HG03521 (cell line): ENCODE data around the gene GABRR1.
"Not testable (repeated sequence)": the region's sequence is repeated elsewhere in the genome, so short reads cannot be mapped to it uniquely, and the experiment has no call there.

Source experiments
- ATAC-seq: cut with Tn5 transposase; IDR thresholded peaks from one replicate; pipeline ENCODE4 v1.9.1; 2021; ENCODE audit warnings: mild to moderate bottlenecking, moderate library complexity; ENCODE audit not compliant: unreplicated experiment

Gene GABRR1

GRCh38 chr6:89161326-89162046, 55.7 kb downstream of the GABRR1 start:
- ATAC-seq: no peak

GRCh38 chr6:89160331-89161092, 56.6 kb downstream of the GABRR1 start:
- no peak for ATAC-seq

GRCh38 chr6:89154131-89154530, 63.0 kb downstream of the GABRR1 start:
- ATAC-seq: no peak

GRCh38 chr6:89148016-89148750, 69.0 kb downstream of the GABRR1 start:
- ATAC-seq: no peak

- ATAC-seq: no peak
Measured at GRCh38 chr6:89146718-89147700, 70.1 kb downstream of the GABRR1 start.

GRCh38 chr6:89145956-89146717, 71.0 kb downstream of the GABRR1 start, which contains the start of gene PM20D2:
Gene PM20D2 (plus strand): TSS chr6:89146055. CDS start chr6:89146145, 90 bp downstream.
- ATAC-seq: peak; percentile 64

- ATAC-seq: peak; percentile 42
Measured at GRCh38 chr6:89145091-89145955, 71.8 kb downstream of the GABRR1 start.

GRCh38 chr6:89144354-89144906, 72.7 kb downstream of the GABRR1 start:
- no peak for ATAC-seq

GRCh38 chr6:89140347-89141156, 76.6 kb downstream of the GABRR1 start:
- ATAC-seq: no peak

- ATAC-seq: no peak
Measured at GRCh38 chr6:89139509-89140346, 77.4 kb downstream of the GABRR1 start.

- no peak for ATAC-seq
Measured at GRCh38 chr6:89138173-89138572, 79.0 kb downstream of the GABRR1 start.

GRCh38 chr6:89134723-89135122, 82.4 kb downstream of the GABRR1 start:
- no peak for ATAC-seq

- ATAC-seq: no peak
Measured at GRCh38 chr6:89133981-89134380, 83.2 kb downstream of the GABRR1 start.

GRCh38 chr6:89132057-89132456, 85.1 kb downstream of the GABRR1 start:
- ATAC-seq: no peak

- no peak for ATAC-seq
Measured at GRCh38 chr6:89131599-89131998, 85.6 kb downstream of the GABRR1 start.

GRCh38 chr6:89128256-89128671, 88.9 kb downstream of the GABRR1 start:
- ATAC-seq: not testable (repeated sequence)
